Cardiac muscle cell (in vitro differentiated cells and primary cell): ENCODE data around the gene MRPL41. TPM values are rescaled to one million over a fixed set of nuclear protein-coding genes. Genes with fewer than 3 reads are reported as not detected.

Experiments used
- DNase-seq, 2 donors: peaks; one replicate each; pipeline versions ENCODE4 v3.0.0 to v3.0.0-alpha.2; 2010 to 2017; ENCODE audit warnings: low read depth in 1 of 2, low spot score in 1 of 2
- H3K27ac ChIP-seq: fragments of 200-600 bp; sonication (generic); 2 replicates; pipeline ENCODE4 v1.5.1; 2016
- H3K27me3 ChIP-seq: fragments of 200-600 bp; sonication (generic); 2 replicates; pipeline ENCODE4 v1.6.0; 2016; ENCODE audit warnings: control low read depth
- H3K36me3 ChIP-seq: fragments of 200-600 bp; sonication (generic); 2 replicates; pipeline ENCODE4 v1.5.1; 2016; ENCODE audit warnings: control low read depth
- H3K4me1 ChIP-seq: fragments of 200-600 bp; sonication (generic); 2 replicates; pipeline ENCODE4 v1.8.1; 2017; ENCODE audit warnings: low read depth, mild to moderate bottlenecking, mixed run types
- H3K4me3 ChIP-seq: fragments of 200-600 bp; sonication (generic); 2 replicates; pipeline ENCODE4 v1.5.1; 2016; ENCODE audit warnings: mild to moderate bottlenecking
- H3K9me3 ChIP-seq: fragments of 200-600 bp; sonication (generic); 2 replicates; pipeline ENCODE4 v1.5.1; 2017; ENCODE audit warnings: low read depth, mild to moderate bottlenecking, control low read depth
- polyA plus RNA-seq: library from polyadenylated mRNA; unstranded; fragments of >200 nt; fragmentation: Nextera tagmentation; extraction: Ambion mirVana; gene quantifications from 2 replicates; pipeline ENCODE4 v1.2.1, GENCODE V29; 2016
- total RNA-seq: library from RNA; depleted of rRNA; stranded (reverse); fragments of >200 nt; gene quantifications from 2 replicates; pipeline ENCODE4 v1.2.3, GENCODE V29; 2016
- TF ChIP-seq, protein P1 (sequence below): IDR thresholded peaks from 2 replicates; pipeline ENCODE4 v1.5.1; 2012; ENCODE audit warnings: low read depth, mild to moderate bottlenecking, low read length

MRPL41 gene
- total and polyA plus RNA-seq, 2 experiments from 2014 or later: 70.2 to 111 TPM

DNA sequence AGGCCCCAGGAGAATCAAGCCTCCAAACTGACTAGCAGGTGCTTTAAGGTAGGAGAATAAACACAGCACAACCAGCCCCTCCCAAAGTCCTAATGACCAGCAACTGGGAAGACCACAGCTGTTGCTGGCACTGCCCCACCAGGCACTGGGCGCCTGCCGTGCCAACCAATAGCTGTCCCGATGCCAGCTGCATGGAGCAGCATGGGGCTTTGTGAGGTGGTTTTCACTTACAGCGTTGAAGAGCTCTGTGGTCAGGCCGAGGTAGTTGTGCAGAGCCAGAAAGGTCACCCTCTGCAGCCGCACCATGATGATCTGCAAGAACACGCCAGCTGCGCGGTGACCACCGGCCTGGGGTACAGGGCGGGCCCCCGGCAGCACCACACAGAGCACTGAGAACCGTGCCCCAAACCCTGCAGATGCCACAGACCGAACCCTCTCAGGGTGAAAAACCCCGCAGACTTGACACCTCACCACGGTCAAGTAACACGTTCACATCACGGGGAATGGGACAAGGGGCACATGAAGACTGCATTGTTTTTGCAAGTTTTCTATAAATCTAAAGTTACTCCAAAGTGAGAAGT lies 30.2 kb upstream of the MRPL41 start:
- Histone ChIP-seq H3K36me3 (no peaks in the 10 kb centered on the region), H3K27ac (no peak overlapping the region), H3K27me3 (no peaks in the 10 kb centered on the region), H3K4me3 (no peak overlapping the region), H3K4me1 (no peaks in the 10 kb centered on the region), H3K9me3 (no peaks in the 10 kb centered on the region)
- TF ChIP-seq, protein P1, sequence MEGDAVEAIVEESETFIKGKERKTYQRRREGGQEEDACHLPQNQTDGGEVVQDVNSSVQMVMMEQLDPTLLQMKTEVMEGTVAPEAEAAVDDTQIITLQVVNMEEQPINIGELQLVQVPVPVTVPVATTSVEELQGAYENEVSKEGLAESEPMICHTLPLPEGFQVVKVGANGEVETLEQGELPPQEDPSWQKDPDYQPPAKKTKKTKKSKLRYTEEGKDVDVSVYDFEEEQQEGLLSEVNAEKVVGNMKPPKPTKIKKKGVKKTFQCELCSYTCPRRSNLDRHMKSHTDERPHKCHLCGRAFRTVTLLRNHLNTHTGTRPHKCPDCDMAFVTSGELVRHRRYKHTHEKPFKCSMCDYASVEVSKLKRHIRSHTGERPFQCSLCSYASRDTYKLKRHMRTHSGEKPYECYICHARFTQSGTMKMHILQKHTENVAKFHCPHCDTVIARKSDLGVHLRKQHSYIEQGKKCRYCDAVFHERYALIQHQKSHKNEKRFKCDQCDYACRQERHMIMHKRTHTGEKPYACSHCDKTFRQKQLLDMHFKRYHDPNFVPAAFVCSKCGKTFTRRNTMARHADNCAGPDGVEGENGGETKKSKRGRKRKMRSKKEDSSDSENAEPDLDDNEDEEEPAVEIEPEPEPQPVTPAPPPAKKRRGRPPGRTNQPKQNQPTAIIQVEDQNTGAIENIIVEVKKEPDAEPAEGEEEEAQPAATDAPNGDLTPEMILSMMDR: no peak
- DNase-seq: no peak

DNA sequence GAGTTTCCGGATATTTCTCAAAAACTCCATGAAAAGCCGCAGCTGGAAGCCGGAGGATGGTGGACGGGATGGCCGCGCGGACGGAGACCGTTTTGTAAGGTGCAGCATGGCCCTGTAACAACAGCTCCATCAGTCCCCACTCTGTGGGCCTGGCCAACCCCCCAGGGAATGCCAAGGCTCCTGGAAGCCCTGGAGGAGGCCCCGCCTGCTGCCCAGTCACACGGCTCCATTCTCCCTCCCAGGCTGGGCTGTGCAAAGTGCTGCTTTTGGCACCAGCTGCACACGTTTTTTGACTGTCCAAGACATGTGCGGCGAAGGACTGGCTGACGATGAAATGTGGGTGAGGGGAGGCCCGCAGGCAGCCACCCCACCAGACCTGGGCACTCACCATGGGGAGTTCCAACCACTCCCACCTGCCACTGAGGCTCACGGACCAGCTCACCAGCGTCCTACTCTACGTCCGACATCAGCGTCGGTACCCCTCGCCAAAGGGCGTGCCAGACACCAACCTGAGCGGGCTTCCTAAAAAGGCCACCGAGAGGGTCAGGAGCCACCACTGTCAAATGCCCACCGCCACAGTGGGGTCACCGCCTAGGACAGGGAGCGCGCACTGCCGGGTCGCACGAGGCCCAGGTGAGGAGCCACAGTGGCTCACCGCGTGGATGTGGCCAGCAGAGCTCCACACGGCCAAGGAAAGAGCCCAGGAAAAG lies 28.8 kb upstream of the MRPL41 start:
- no peak for DNase-seq
- TF ChIP-seq, protein P1: no peak
- no peak overlapping the region for H3K27ac ChIP-seq
- no peak overlapping the region for H3K4me3 ChIP-seq
- H3K4me1 ChIP-seq: no peaks in the 10 kb centered on the region
- no peaks in the 10 kb centered on the region for H3K36me3 ChIP-seq
- no peaks in the 10 kb centered on the region for H3K27me3 ChIP-seq
- H3K9me3 ChIP-seq: no peaks in the 10 kb centered on the region

DNA sequence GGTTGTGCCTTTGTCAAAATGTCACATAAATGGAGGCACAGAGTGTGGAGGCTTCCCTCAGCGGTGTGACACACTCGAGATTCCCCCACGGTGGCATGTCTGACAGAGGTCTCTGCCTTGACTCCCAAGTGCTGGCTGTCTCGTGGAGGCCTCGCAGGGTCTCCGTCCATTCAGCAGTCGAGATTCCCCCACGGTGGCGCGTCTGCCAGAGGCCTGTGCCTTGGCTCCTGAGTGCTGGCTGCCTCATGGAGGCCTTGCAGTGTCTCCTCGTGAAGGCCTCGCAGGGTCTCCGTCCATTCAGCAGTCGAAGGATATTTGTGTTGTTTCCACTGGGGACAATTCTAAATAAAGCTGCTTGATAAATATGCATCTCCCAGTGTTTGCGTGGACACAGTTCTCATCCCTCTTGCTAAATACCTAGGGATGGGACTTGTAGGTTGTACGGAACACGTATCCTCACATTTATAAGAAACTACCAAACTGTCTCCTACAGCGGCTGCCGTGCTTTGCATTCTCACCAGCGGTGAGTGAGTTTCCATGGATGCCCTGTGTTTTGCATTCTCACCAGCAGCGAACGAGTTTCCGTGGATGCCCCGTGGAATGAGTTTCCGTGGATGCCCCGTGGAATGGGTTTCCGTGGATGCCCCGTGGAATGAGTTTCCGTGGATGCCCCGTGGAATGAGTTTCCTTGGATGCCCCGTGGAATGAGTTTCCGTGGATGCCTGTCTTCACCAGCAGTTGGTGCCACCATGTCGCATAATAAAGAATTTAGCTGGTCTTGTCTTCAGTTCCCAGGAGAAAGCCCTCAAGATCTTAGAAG lies 27.3 kb upstream of the MRPL41 start:
- no peak for DNase-seq
- H3K4me1 ChIP-seq: no peaks in the 10 kb centered on the region
- H3K4me3 ChIP-seq: no peak overlapping the region
- H3K27ac ChIP-seq: no peak overlapping the region
- H3K27me3 ChIP-seq: no peaks in the 10 kb centered on the region
- no peaks in the 10 kb centered on the region for H3K36me3 ChIP-seq
- TF ChIP-seq, protein P1: no peak
- no peaks in the 10 kb centered on the region for H3K9me3 ChIP-seq

DNA sequence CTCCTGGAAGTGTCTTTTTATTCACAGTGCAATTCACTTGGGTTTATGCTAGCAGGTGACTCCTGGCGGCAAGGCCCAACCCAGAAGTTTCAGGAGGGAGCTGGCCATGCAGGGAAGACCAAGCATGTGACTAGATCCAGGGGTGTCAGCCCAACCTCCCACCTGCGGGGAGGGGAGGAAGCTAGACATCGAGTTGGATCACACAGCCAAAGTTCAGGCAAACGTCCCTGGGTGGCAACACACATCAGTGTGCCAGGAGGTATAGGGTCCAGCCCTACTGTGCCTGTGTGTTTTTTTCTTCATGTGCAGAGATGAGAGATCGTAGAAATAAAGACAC lies 26.7 kb upstream of the MRPL41 start:
- Histone ChIP-seq H3K9me3 (no peaks in the 10 kb centered on the region), H3K36me3 (no peaks in the 10 kb centered on the region), H3K4me1 (no peaks in the 10 kb centered on the region), H3K4me3 (no peak overlapping the region), H3K27me3 (no peaks in the 10 kb centered on the region), H3K27ac (no peak overlapping the region)
- DNase-seq: no peak
- TF ChIP-seq, protein P1: no peak

DNA sequence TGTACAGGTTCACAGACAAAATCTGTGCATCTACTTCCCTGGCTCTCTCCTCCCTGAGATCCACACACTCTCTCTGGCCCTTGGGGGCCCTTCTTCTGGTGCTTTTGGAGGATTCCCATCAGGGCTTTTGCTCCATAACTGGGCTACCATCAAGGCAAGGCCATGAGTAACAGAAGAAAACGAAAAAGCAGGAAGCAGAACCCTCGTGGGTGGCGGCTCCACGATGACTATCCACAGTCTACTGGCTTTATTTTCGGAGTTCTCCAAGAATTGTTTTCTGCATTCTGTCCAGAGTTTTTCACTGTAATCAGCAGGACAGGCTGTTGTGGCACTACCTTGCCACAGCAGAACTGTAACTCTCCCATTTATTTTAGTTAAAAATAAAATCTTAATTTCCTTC lies 21.3 kb upstream of the MRPL41 start:
- no peak overlapping the region for H3K4me3 ChIP-seq
- DNase-seq: no peak
- TF ChIP-seq, protein P1: no peak
- no peak overlapping the region for H3K27ac ChIP-seq
- no peaks in the 10 kb centered on the region for H3K36me3 ChIP-seq
- H3K4me1 ChIP-seq: peaks cover 3% of the 10 kb centered on the region
- no peaks in the 10 kb centered on the region for H3K9me3 ChIP-seq
- no peaks in the 10 kb centered on the region for H3K27me3 ChIP-seq
